ENCODE results near the gene F10. TPM values are rescaled to one million over a fixed set of nuclear protein-coding genes. Genes with fewer than 3 reads are reported as not detected.
A peak's percentile ranks its signal among the peaks of the same experiment; 100 is the strongest.

F10 gene
- total and polyA plus RNA-seq, 4 donors, result 85.3 to 199 (median 117) TPM

- no peaks in the 10 kb centered on the region for H3K9me3 ChIP-seq (ENCODE audit: control insufficient read depth in 4 of 4, low read length in 3 of 4)
- TF ChIP-seq SP1 (IDR thresholded peaks at IDR 0.05), result no peak
- TF ChIP-seq FOXA1 (IDR thresholded peaks at IDR 0.05), result no peak
- peak; percentile 26 for DNase-seq (ENCODE audit: low spot score)
- H3K4me1 ChIP-seq (ENCODE audit: control insufficient read depth in 4 of 4, insufficient read depth in 4 of 4, low read length in 3 of 4), result peaks cover 7 to 30% (median 15%) of the 10 kb centered on the region in 4 donors
- no peak overlapping the region for H3K27ac ChIP-seq (ENCODE audit: low read depth in 1 of 2, low read length in 2 of 2)
- H3K9ac ChIP-seq (ENCODE audit: low read depth in 1 of 2, low read length in 2 of 2), result no peak overlapping the region
- 91% methylated on average over 8 of the region's 8 CpGs for WGBS
- H3K36me3 ChIP-seq (ENCODE audit: control insufficient read depth in 4 of 4, insufficient read depth in 3 of 4, low read depth in 1 of 4, low read length in 3 of 4), result peaks cover 0 to 17% (median 8%) of the 10 kb centered on the region in 4 donors
- H3K27me3 ChIP-seq (ENCODE audit: control insufficient read depth in 4 of 4, insufficient read depth in 4 of 4, low read length in 3 of 4), result no peaks in the 10 kb centered on the region
- H3K4me3 ChIP-seq (ENCODE audit: low read depth in 1 of 3, low read length in 3 of 3), result no peak overlapping the region
These were observed 24.6 kb downstream of the F10 start for GRCh38 chr13:113147206-113147605.

DNA sequence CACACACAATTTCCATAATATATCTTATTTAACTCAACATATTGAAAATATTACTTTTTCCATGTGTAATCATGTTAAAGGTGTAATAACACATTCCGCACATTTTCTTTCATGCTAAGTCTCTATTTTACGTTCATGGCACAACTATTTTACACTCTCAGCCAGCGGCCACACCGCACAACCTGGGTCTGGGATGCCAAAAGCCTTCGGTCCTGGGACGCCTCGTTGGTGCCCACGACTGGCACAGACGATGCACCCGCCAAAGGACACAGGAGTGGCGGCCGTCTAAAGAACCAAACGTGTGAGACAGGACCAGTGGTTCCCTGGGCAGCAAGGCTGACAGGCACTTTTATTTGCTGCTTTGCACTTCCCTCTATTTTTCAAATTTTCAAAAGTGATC is 25.8 kb downstream of the F10 start:
- 93% methylated on average over 13 of the region's 13 CpGs for WGBS
- Histone ChIP-seq H3K36me3 (ENCODE audit: control insufficient read depth in 4 of 4, insufficient read depth in 3 of 4, low read depth in 1 of 4, low read length in 3 of 4) (peaks cover 0 to 13% (median 5%) of the 10 kb centered on the region in 4 donors), H3K4me3 (ENCODE audit: low read depth in 1 of 3, low read length in 3 of 3) (no peak overlapping the region), H3K9me3 (ENCODE audit: control insufficient read depth in 4 of 4, low read length in 3 of 4) (no peaks in the 10 kb centered on the region), H3K4me1 (ENCODE audit: control insufficient read depth in 4 of 4, insufficient read depth in 4 of 4, low read length in 3 of 4) (peaks cover 7 to 34% (median 20%) of the 10 kb centered on the region in 4 donors), H3K27me3 (ENCODE audit: control insufficient read depth in 4 of 4, insufficient read depth in 4 of 4, low read length in 3 of 4) (no peaks in the 10 kb centered on the region), H3K27ac (ENCODE audit: low read depth in 1 of 2, low read length in 2 of 2) (no peak overlapping the region), H3K9ac (ENCODE audit: low read depth in 1 of 2, low read length in 2 of 2) (no peak overlapping the region)
- TF ChIP-seq ATF3 (IDR thresholded peaks at IDR 0.05), result no peak
- TF ChIP-seq, protein P1, sequence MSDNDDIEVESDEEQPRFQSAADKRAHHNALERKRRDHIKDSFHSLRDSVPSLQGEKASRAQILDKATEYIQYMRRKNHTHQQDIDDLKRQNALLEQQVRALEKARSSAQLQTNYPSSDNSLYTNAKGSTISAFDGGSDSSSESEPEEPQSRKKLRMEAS (IDR thresholded peaks at IDR 0.05), result no peak
- TF ChIP-seq HNF4A (conservative IDR thresholded peaks at IDR 0.05), result no peak
- no peak for TF ChIP-seq FOXA1 (IDR thresholded peaks at IDR 0.05)
- no peak for TF ChIP-seq YY1 (IDR thresholded peaks at IDR 0.05)
- no peak for TF ChIP-seq SP1 (IDR thresholded peaks at IDR 0.05)
- TF ChIP-seq GABPA (IDR thresholded peaks at IDR 0.05 in 1 of 2, conservative IDR thresholded peaks at IDR 0.05 in 1 of 2), result no peak
- no peak for TF ChIP-seq EGR1 (IDR thresholded peaks at IDR 0.05; ENCODE audit: low read depth in 2 of 2)
- TF ChIP-seq NR2F2 (IDR thresholded peaks at IDR 0.05), result no peak
- no peak for TF ChIP-seq JUND (IDR thresholded peaks at IDR 0.05)
- no peak for TF ChIP-seq FOXA2 (IDR thresholded peaks at IDR 0.05)
- TF ChIP-seq CTCF (IDR thresholded peaks at IDR 0.05; ENCODE audit: low read depth, low read length, missing input control), result no peak
- TF ChIP-seq RAD21 (IDR thresholded peaks at IDR 0.05), result no peak
- TF ChIP-seq, protein P2, sequence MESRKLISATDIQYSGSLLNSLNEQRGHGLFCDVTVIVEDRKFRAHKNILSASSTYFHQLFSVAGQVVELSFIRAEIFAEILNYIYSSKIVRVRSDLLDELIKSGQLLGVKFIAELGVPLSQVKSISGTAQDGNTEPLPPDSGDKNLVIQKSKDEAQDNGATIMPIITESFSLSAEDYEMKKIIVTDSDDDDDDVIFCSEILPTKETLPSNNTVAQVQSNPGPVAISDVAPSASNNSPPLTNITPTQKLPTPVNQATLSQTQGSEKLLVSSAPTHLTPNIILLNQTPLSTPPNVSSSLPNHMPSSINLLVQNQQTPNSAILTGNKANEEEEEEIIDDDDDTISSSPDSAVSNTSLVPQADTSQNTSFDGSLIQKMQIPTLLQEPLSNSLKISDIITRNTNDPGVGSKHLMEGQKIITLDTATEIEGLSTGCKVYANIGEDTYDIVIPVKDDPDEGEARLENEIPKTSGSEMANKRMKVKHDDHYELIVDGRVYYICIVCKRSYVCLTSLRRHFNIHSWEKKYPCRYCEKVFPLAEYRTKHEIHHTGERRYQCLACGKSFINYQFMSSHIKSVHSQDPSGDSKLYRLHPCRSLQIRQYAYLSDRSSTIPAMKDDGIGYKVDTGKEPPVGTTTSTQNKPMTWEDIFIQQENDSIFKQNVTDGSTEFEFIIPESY (IDR thresholded peaks at IDR 0.05), result no peak
- TF ChIP-seq RXRA (IDR thresholded peaks at IDR 0.05), result no peak
- TF ChIP-seq TAF1 (conservative IDR thresholded peaks at IDR 0.05), result no peak
- no peak for TF ChIP-seq HNF4G (IDR thresholded peaks at IDR 0.05)
- TF ChIP-seq REST (IDR thresholded peaks at IDR 0.05), result no peak
- peak; percentile 8 for DNase-seq (ENCODE audit: low spot score)
